AG04449 (cell line): ENCODE results near the gene AKAP8.
"Not testable (repeated sequence)": the region's sequence is repeated elsewhere in the genome, so short reads cannot be mapped to it uniquely, and the experiment has no call there.

Source experiments
- CTCF ChIA-PET: fragments of 350-600 bp; formaldehyde crosslinking; extraction: SDS; loops from one replicate; lab custom pipeline; 2021; ENCODE audit warnings: antibody characterized with exemption; lab: Yijun Ruan, JAX
- POLR2A ChIA-PET: fragments of 400-600, 350-600 bp; formaldehyde crosslinking; extraction: SDS; loops from one replicate; lab custom pipeline; 2020; ENCODE audit warnings: antibody characterized with exemption, inconsistent platforms; lab: Yijun Ruan, JAX
- DNase-seq: peaks from one replicate; pipeline ENCODE4 v3.0.0-alpha.2; 2010; ENCODE audit warnings: low read depth, low spot score
- H3K4me3 ChIP-seq: 2 replicates; pipeline ENCODE4 v1.5.1; 2011; ENCODE audit warnings: low read depth, mild to moderate bottlenecking, control low read depth, low read length
- TF ChIP-seq, protein P1 (sequence below): IDR thresholded peaks from one replicate; pipeline ENCODE4 v1.5.1; 2011; ENCODE audit warnings: mild to moderate bottlenecking, moderate library complexity, low read length, control low read depth, inconsistent platforms; ENCODE audit not compliant: insufficient read depth; ENCODE audit errors: missing control alignments

The AKAP8 gene

DNA sequence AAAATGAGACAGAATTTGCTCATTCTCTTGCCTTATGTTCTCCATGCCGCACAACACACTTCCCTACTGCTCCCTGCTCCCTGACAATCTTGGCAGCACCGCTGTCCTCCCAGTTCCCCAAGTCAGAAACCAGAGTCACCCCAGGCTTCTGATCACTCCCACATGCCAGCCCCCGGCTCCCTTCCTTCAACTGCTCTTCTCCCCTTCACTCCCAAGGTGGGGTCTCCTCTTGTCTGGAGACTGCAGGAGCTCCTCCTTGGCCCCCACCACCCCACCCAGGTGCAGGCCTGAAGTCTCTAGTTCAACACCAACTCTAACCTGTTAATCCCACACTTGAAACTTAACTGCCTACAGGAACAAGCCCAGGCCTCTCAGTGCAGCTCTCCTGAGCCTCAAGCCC is 16.8 kb upstream of the AKAP8 start:
- ChIA-PET POLR2A (no interaction called here), CTCF (no interaction called here)
- no peak for DNase-seq
- no peak overlapping the region for H3K4me3 ChIP-seq
- TF ChIP-seq, protein P1, sequence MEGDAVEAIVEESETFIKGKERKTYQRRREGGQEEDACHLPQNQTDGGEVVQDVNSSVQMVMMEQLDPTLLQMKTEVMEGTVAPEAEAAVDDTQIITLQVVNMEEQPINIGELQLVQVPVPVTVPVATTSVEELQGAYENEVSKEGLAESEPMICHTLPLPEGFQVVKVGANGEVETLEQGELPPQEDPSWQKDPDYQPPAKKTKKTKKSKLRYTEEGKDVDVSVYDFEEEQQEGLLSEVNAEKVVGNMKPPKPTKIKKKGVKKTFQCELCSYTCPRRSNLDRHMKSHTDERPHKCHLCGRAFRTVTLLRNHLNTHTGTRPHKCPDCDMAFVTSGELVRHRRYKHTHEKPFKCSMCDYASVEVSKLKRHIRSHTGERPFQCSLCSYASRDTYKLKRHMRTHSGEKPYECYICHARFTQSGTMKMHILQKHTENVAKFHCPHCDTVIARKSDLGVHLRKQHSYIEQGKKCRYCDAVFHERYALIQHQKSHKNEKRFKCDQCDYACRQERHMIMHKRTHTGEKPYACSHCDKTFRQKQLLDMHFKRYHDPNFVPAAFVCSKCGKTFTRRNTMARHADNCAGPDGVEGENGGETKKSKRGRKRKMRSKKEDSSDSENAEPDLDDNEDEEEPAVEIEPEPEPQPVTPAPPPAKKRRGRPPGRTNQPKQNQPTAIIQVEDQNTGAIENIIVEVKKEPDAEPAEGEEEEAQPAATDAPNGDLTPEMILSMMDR, result no peak

DNA sequence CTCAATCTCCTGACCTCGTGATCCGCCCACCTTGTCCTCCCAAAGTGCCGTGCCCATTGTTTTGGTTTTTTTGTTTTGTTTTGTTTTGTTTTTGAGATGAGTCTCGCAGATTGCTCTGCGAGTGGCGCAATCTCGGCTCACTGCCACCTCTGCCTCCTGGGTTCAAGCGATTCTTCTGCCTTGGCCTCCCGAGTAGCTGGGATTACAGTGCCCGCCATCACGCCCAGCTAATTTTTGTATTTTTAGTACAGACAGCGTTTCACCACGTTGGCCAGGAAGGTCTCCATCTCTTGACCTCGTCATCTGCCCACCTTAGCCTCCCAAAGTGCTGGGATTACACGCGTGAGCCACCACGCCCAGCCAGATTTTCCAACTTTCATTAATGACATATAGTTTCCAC is 15.7 kb upstream of the AKAP8 start:
- DNase-seq, CTCF ChIA-PET, POLR2A ChIA-PET, H3K4me3 ChIP-seq: not testable (repeated sequence)

DNA sequence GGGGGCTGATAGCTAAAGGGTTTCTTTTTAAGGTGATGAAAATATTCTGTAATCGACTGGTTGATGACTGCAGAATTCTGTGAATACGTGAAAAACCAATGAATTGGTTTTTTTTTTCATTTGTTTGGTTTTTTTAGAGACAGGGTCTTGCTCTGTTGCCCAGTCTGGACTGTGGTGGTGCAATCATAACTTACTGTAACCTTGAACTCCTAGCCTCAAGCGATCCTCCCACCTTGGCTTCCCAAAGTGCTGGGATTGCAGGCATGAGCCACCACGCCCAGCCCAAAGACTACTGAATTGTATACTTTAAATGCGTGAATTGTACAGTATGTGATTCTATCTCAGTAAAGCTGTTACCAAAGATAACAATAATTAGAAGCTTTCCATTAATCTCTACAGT is 14.8 kb upstream of the AKAP8 start:
- POLR2A ChIA-PET, result no interaction called here
- CTCF ChIA-PET, result interaction anchor here (0.6 kb wide), 1 partner anchor 9 kb away, joined by 3 read pairs; no protein-coding TSS in a partner anchor
- TF ChIP-seq, protein P1, result no peak
- DNase-seq, result no peak
- no peak overlapping the region for H3K4me3 ChIP-seq

DNA sequence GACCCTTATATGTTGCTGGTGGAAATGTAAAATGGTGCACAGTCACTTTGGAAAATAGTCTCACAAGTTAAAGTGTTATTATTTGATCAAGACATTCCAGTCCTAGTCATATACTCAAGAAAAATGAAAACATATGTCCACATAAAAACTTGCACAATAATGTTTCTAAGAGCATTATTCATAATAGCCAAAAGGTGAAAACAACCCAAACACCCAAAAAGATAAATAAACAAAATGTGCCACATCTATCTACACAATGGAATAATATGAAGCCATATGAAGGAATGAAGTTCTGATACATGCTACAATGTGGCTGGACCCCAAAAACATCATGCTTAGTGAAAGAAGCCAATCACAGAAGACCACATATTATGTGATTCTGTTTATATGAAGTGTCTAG is 14.4 kb upstream of the AKAP8 start:
- ChIA-PET POLR2A (no interaction called here), CTCF (interaction anchor here (0.6 kb wide), 1 partner anchor 8 kb away, joined by 3 read pairs; no protein-coding TSS in a partner anchor)
- no peak for DNase-seq
- TF ChIP-seq, protein P1, result no peak
- H3K4me3 ChIP-seq, result no peak overlapping the region

DNA sequence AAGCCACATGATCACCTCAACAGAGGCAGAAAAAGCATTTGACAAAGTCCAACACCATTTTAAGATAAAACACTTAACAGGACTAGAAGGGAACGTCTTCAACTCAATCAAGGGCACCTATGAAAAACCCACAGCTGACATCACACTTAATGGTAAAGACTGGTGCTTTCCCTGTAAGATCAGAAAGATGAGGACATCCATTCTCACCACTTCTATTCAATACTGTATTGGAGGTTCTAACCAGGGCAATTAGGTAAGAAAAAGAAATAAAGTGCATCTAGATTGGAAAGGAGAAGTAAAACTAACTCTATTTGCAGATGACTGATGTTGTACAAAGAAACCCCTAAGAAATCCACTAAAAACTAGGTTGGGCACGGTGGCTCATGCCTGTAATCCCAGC is 11.2 kb upstream of the AKAP8 start:
- CTCF ChIA-PET, result no interaction called here
- TF ChIP-seq, protein P1, result no peak
- DNase-seq, result no peak

DNA sequence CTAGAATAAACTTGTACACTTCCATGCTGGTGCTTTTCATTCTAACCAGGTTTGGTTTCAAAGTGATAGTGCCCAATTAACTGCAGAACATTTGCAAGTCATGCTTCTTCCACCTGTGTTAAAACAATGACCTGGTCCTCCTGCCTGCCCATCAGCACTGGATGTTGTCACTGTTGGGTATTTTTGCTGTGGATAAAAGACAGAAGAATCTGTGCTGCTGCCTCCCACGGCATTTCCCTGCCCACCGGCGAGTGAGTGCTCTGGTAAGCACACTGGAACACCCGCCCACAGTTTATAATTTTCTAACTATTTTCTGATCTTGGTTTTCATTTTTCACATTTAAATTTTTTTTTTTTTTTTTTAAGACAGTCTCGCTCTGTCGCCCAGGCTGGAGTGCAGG is 2.3 kb upstream of the AKAP8 start:
- CTCF ChIA-PET, result no interaction called here

More for the DNA sequence above, 11.2 kb upstream of the AKAP8 start:
- POLR2A ChIA-PET, result no interaction called here
- no peak overlapping the region for H3K4me3 ChIP-seq

DNA sequence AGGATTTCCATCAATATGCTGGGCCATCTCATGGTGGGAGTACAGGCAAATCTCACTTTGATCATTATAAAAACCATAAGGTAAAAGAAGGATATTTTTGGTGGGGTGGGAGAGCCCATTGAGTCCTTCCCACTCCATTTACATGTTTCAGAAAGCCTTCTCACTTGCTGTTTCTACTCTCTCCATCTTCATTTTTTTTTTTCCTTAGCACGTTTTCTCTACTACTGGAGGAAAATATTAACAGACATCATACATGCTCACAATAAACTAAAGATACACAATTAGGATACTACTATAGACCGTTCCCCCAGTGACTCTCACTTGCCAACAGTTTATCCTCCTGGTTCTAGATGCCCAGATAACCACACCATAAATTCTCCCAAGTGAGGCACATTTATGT is 1.8 kb upstream of the AKAP8 start:
- no peak overlapping the region for H3K4me3 ChIP-seq
- ChIA-PET POLR2A (no interaction called here), CTCF (no interaction called here)
- no peak for DNase-seq
- TF ChIP-seq, protein P1, result no peak

More for the DNA sequence above, 2.3 kb upstream of the AKAP8 start:
- TF ChIP-seq, protein P1, result no peak
- POLR2A ChIA-PET, result no interaction called here
- H3K4me3 ChIP-seq, result no peak overlapping the region
- DNase-seq, result no peak
